ENCODE data around the gene RHO.
"Not testable (repeated sequence)": the region's sequence is repeated elsewhere in the genome, so short reads cannot be mapped to it uniquely, and the experiment has no call there.

DNA sequence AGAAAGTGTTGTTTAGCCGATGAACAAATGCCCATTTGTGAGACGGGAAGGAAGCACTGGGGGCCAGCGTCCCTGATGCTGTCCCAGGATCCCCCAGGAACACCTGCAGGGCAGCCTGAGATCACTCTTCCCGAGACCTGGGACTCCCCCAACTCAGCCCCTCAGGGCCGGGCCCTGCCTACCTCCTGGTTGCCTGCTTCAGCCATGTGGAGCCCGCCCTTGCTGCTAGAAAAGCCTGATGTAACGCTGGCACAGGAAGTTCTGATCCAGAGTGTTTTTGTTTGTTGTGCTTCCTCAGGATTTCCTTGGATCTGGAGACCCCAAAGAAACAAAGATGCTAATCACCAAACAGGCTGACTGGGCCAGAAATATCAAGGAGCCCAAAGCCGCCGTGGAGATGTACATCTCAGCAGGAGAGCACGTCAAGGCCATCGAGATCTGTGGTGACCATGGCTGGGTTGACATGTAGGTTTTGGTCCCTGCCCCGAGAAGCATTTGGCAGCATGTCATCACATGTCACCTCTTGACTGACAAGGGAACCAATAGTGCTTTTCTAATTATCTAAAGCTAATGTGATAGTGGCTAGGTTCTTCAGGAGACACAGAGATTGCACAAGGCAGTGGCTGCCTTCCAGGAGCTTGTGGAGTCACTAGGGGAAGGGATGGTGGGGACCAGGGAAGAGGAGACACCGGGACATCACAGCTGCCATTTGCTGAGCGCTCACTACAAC, 28.7 kb upstream of the RHO start:
- not testable (repeated sequence) for TF ChIP-seq ELF4 (IDR thresholded peaks at IDR 0.05); SP1 (IDR thresholded peaks at IDR 0.05); TARDBP (IDR thresholded peaks at IDR 0.05); L3MBTL2 (conservative IDR thresholded peaks at IDR 0.05); BHLHE40 (IDR thresholded peaks at IDR 0.05; ENCODE audit: borderline replicate concordance); ZNF384 (IDR thresholded peaks at IDR 0.05); LEF1 (IDR thresholded peaks at IDR 0.05; ENCODE audit: borderline replicate concordance); FOXM1 (IDR thresholded peaks at IDR 0.05; ENCODE audit: borderline replicate concordance); HDGF (IDR thresholded peaks at IDR 0.05; ENCODE audit: borderline replicate concordance); FOXK2 (IDR thresholded peaks at IDR 0.05); PKNOX1 (IDR thresholded peaks at IDR 0.05); FOXA1 (IDR thresholded peaks at IDR 0.05); SUZ12 (IDR thresholded peaks at IDR 0.05); NFRKB (IDR thresholded peaks at IDR 0.05)
